ENCODE results near the gene CDC37L1. TPM values are rescaled to one million over a fixed set of nuclear protein-coding genes. Genes with fewer than 3 reads are reported as not detected.

The CDC37L1 gene
- total RNA-seq, 2 donors from 2014 or later: 44.9 to 53.4 TPM

- H3K36me3 ChIP-seq: no peaks in the 10 kb centered on the region
- H3K27ac ChIP-seq: peak overlapping the region in 1 of 2 donors; percentile 75
- no peak for TF ChIP-seq CTCF (IDR thresholded peaks at IDR 0.05)
- no peak for DNase-seq (ENCODE audit: low spot score)
- H3K9me3 ChIP-seq: no peaks in the 10 kb centered on the region
- H3K27me3 ChIP-seq: no peaks in the 10 kb centered on the region
- H3K4me1 ChIP-seq: peaks cover 0 to 35% of the 10 kb centered on the region in 2 donors
- no peak overlapping the region for H3K4me3 ChIP-seq
Measured at GRCh38 chr9:4661165-4661564, 18.2 kb upstream of the CDC37L1 start.

GRCh38 chr9:4661611-4662010 is 17.8 kb upstream of the CDC37L1 start:
- Histone ChIP-seq H3K27ac (peak overlapping the region; percentile 75 to 85), H3K4me1 (peaks cover 0 to 40% of the 10 kb centered on the region in 2 donors), H3K36me3 (no peaks in the 10 kb centered on the region), H3K9me3 (no peaks in the 10 kb centered on the region), H3K4me3 (peak overlapping the region; percentile 71 to 99), H3K27me3 (no peaks in the 10 kb centered on the region)
- DNase-seq (ENCODE audit: low spot score): no peak
- no peak for TF ChIP-seq CTCF (IDR thresholded peaks at IDR 0.05)

- H3K36me3 ChIP-seq: no peaks in the 10 kb centered on the region
- peak within 1 kb of the TSS; percentile 75 to 85 for H3K27ac ChIP-seq
- no peaks in the 10 kb centered on the region for H3K27me3 ChIP-seq
- H3K4me3 ChIP-seq: peak within 1 kb of the TSS; percentile 71 to 99
- DNase-seq (ENCODE audit: low spot score): peak; percentile 90
- no peaks in the 10 kb centered on the region for H3K9me3 ChIP-seq
- TF ChIP-seq CTCF (IDR thresholded peaks at IDR 0.05): peak; percentile 17 to 77
- peaks cover 0 to 42% of the 10 kb centered on the region in 2 donors for H3K4me1 ChIP-seq
Measured at GRCh38 chr9:4662108-4662988, 17.0 kb upstream of the CDC37L1 start, which contains the start of gene PLPP6. Gene PLPP6, plus strand, starts transcription at chr9:4662294. Its CDS starts 82 bp downstream, at chr9:4662376.

GRCh38 chr9:4662989-4663792 is 16.2 kb upstream of the CDC37L1 start:
- no peak for DNase-seq (ENCODE audit: low spot score)
- no peak for TF ChIP-seq CTCF (IDR thresholded peaks at IDR 0.05)
- Histone ChIP-seq H3K27me3 (no peaks in the 10 kb centered on the region), H3K4me1 (peaks cover 0 to 42% of the 10 kb centered on the region in 2 donors), H3K27ac (peak overlapping the region; percentile 75 to 85), H3K9me3 (no peaks in the 10 kb centered on the region), H3K4me3 (peak overlapping the region; percentile 71 to 99), H3K36me3 (no peaks in the 10 kb centered on the region)

- no peak for TF ChIP-seq CTCF (IDR thresholded peaks at IDR 0.05)
- no peak overlapping the region for H3K4me3 ChIP-seq
- H3K36me3 ChIP-seq: no peaks in the 10 kb centered on the region
- H3K27me3 ChIP-seq: no peaks in the 10 kb centered on the region
- no peak for DNase-seq (ENCODE audit: low spot score)
- no peaks in the 10 kb centered on the region for H3K9me3 ChIP-seq
- H3K27ac ChIP-seq: no peak overlapping the region
- peaks cover 0 to 42% of the 10 kb centered on the region in 2 donors for H3K4me1 ChIP-seq
Measured at GRCh38 chr9:4663956-4664355, 15.4 kb upstream of the CDC37L1 start.

Data from right atrium auricular region (tissue), 2 donors.